AG04450 (cell line): ENCODE results near the gene NDUFAF4. TPM values are rescaled to one million over a fixed set of nuclear protein-coding genes. Genes with fewer than 3 reads are reported as not detected.

Experiments
- CTCF ChIA-PET: fragments of 300-600, 350-600 bp; formaldehyde crosslinking; extraction: SDS; loops from one replicate; lab custom pipeline; 2022; ENCODE audit warnings: antibody characterized with exemption, inconsistent platforms; lab: Charles Lee
- POLR2A ChIA-PET: fragments of 350-600 bp; formaldehyde crosslinking; extraction: SDS; loops from one replicate; lab custom pipeline; 2021; ENCODE audit warnings: antibody characterized with exemption, inconsistent platforms; lab: Yijun Ruan, JAX
- DNase-seq: peaks from one replicate; pipeline ENCODE4 v3.0.0-alpha.2; 2011; ENCODE audit warnings: low read depth, low spot score
- H3K27ac ChIP-seq: one replicate; pipeline ENCODE4 v1.5.1; 2012; ENCODE audit warnings: low read depth, low read length, control low read depth
- H3K27me3 ChIP-seq: one replicate; pipeline ENCODE4 v1.6.0; 2012; ENCODE audit warnings: low read length; ENCODE audit not compliant: control insufficient read depth, insufficient read depth
- H3K4me3 ChIP-seq: 2 replicates; pipeline ENCODE4 v1.5.1; 2011; ENCODE audit warnings: mild to moderate bottlenecking, low read depth, low read length, control low read depth
- H3K9me3 ChIP-seq: 2 replicates; pipeline ENCODE4 v1.5.1; 2012; ENCODE audit warnings: low read length; ENCODE audit not compliant: control insufficient read depth, insufficient read depth
- CTCF ChIP-seq: IDR thresholded peaks from 2 replicates; pipeline ENCODE4 v1.5.1; 2011; ENCODE audit warnings: low read depth, low read length, control low read depth, inconsistent platforms
- polyA minus RNA-seq: library from RNA; depleted of rRNA, polyadenylated mRNA; stranded (reverse); fragments of >200 nt; gene quantifications from 2 replicates; pipeline ENCODE4 v1.2.3, GENCODE V29; 2011; rRNA and poly(A)+ RNA removed
- polyA plus RNA-seq: library from polyadenylated mRNA; depleted of rRNA; stranded (reverse); fragments of >200 nt; gene quantifications from 2 replicates; pipeline ENCODE4 v1.2.3, GENCODE V29; 2011; rRNA removed

Gene NDUFAF4
- polyA plus RNA-seq (23.6 and 32.5 TPM in 2 replicates), polyA minus RNA-seq (16.8 and 17.1 TPM in 2 replicates)

DNA sequence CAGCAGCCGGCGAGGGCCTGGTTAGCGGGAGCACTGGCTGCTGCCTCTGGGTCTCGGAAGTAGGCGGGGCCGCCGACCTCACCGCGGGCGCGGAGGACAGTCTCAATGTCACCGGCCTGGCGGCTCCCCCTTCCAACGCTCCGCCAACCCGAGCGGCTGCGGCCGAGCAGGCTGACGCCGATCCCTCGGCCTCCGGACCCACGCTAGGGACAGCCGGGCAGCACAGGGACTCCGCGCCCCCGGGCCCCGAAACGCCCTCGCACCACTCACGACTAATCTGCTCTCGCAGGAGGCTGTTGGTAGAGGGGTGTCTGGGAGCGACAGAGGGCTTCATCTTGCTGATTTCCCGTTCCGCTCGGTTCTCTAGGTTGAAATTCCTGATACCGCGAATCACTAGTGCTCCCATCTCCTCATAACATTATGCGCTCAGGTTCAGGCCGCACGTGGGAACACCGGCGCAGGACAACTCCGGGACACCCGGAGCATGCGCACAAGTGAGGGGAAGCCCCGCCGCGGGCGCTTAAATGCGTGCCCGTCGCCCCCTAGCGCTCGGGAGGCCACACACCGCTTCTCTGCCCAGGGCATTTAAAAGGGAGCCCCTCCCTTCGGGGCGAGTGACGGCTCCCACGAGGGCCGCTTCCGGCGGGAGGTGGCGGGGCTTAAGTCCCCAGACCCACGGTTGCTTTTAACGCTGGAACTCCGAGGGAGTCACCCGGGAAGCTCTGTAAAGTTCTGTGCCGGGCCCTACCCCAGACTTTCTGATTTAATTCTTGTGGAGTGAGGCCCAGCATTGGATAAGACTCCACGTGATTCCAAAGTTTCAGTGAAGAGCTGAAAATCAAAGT, at the start of gene NDUFAF4:
NDUFAF4 (minus strand) TSS at position 496 of the 845 bp plus-strand sequence; CDS start at position 406, 90 bp downstream.
- Histone ChIP-seq H3K27me3 (no peaks in the 10 kb centered on the region), H3K9me3 (no peaks in the 10 kb centered on the region), H3K4me3 (peak within 1 kb of the TSS; percentile 90), H3K27ac (peak within 1 kb of the TSS; percentile 80)
- TF ChIP-seq CTCF = peak; percentile 91
- CTCF ChIA-PET = interaction anchor here (0.6 to 5.3 kb wide), 52 partner anchors 10 to 369 kb away, joined by 3 to 123 read pairs (median 4); partner anchors contain the start of gene FHL5
- POLR2A ChIA-PET = interaction anchor here (0.6 kb wide), 1 partner anchor 18 kb away, joined by 3 read pairs; no protein-coding TSS in a partner anchor
- peak; percentile 81 for DNase-seq

GRCh38 chr6:96947055-96947454, 49.4 kb upstream of the NDUFAF4 start:
- H3K27me3 ChIP-seq = no peaks in the 10 kb centered on the region
- ChIA-PET CTCF (no interaction called here), POLR2A (no interaction called here)
- TF ChIP-seq CTCF = no peak
- no peak for DNase-seq
- no peak overlapping the region for H3K27ac ChIP-seq
- H3K9me3 ChIP-seq = no peaks in the 10 kb centered on the region
- no peak overlapping the region for H3K4me3 ChIP-seq

DNA sequence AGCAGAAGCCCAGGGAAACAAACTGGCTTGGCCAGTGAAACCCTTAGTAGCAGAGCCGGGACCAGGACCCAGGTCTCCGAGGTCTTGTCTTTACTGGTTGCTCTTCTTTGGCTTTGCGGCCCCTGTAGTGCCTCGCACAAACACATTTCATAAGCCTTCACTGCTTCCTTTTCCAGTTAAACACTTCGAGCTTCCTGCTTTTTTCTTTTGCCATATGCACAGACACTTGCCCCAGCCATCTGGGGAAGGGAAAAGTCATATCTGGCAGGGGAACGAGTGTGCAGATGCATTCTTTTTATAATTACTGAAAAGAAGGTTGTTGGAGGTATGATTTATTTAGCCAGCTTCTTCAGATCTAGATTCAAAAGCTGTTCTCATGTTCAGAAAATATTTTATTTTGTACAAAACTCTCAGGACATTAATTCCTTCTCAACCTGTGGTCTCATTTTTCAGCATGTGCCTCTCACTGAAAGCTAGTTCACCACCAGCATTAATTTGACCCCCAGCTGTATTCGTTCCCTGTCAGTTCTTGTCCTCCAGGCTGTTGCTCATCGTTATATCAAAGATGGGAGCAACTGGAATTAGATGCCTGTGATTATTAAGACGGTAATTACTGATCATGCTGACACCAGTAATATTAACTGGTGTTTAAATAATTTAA, 46.0 kb upstream of the NDUFAF4 start:
- DNase-seq = no peak
- Histone ChIP-seq H3K4me3 (no peak overlapping the region), H3K27ac (no peak overlapping the region), H3K9me3 (no peaks in the 10 kb centered on the region), H3K27me3 (no peaks in the 10 kb centered on the region)
- no peak for TF ChIP-seq CTCF
- CTCF ChIA-PET = no interaction called here
- POLR2A ChIA-PET = no interaction called here

DNA sequence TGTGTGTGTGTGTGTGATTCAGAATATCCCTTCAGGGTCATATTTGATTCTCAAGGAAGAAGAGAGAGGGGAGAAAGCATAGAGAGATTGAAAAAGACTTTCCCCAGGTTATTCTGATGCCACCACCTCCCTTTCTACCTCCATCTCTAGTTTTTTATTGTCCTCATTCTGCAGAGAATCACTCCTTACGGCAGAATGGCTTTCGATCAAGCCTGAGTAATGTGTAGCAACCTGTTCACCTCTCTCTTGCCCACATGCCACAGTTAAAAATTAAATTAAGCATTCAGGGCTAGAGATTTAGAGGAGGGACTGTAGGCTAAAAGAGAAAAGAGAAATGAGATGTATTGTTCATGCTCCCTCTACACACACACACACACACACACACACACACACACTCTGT, 45.0 kb upstream of the NDUFAF4 start:
- POLR2A ChIA-PET = no interaction called here

More for the DNA sequence above, 45.0 kb upstream of the NDUFAF4 start:
- Histone ChIP-seq H3K27ac (no peak overlapping the region), H3K4me3 (no peak overlapping the region), H3K9me3 (no peaks in the 10 kb centered on the region), H3K27me3 (no peaks in the 10 kb centered on the region)
- DNase-seq = no peak
- CTCF ChIA-PET = no interaction called here
- TF ChIP-seq CTCF = no peak
